CD4-positive, alpha-beta T cell treated with Interleukin-15 for 1 hour (primary cell): Measurements from ENCODE around the gene CDC7.
"Not testable (repeated sequence)": the region's sequence is repeated elsewhere in the genome, so short reads cannot be mapped to it uniquely, and the experiment has no call there.

Experiments used
- DNase-seq: peaks from one replicate; pipeline ENCODE4 v3.0.0-alpha.2; 2020

Gene CDC7

DNA sequence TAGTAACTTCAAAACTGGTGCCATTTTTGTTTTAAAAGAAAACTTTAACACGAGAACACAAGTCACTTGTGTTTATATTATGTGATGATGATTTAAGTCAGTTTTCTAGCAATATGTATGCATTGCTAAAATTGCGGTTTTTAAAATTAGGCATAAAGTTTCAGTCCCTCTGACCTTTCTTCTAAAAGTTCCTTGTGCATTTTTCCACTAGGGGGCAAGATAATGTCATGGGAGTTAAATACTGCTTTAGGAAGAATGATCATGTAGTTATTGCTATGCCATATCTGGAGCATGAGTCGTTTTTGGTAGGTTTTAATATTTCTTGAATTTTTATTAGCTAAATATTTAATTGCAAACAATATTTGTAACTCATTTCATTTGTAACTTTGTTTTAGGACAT lies 10.7 kb downstream of the CDC7 start:
- DNase-seq, result no peak

DNA sequence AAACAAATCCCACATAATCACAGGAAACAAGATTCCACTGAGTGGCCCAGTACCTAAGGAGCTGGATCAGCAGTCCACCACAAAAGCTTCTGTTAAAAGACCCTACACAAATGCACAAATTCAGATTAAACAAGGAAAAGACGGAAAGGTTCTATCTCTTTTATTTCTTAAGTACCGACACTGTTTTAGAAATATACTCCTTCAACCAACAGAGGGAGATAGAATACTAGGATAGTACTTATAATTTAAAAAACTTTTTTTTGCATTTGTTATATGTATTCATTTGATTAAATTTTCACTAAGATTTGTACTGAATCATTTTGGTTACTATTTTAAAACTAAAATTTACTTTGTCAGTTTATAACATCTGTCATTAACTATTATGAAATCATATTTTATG lies 12.5 kb downstream of the CDC7 start:
- DNase-seq, result no peak

DNA sequence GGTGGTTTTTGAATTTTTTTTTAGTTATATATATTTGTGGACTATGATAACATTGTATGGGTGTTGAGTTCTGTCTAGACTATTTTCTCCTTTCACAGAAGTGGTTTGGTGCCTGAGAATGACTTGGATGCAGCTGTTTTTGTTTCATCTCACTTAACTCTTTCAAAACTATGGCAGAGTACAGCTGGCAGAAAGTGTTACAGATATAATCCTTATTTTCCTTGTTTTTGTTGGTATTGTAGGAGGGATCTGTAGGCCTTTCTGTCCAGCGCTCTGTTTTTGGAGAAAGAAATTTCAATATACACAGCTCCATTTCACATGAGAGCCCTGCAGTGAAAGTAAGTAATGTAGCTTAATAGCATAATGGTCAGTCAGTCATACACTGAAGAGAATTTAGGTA lies 13.1 kb downstream of the CDC7 start:
- DNase-seq, result no peak

DNA sequence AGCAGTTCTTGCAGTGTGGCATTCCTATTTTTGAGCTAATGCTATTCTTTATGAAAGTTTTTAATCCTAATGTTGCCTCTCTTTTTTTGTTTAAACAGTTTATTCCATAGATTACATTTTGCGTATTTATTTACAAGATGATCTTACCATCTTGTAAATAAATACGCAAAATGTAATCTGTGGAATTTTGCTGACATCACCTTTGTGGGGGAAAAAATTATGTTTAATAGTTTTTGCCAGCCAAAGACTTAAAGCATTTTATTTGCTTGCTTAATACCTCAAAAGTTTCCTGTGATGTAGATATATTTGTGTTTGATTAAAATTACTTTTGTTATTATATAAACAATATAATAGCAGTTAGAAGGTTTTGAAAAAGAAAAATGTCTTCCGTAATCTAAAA lies 15.3 kb downstream of the CDC7 start:
- DNase-seq, result no peak

DNA sequence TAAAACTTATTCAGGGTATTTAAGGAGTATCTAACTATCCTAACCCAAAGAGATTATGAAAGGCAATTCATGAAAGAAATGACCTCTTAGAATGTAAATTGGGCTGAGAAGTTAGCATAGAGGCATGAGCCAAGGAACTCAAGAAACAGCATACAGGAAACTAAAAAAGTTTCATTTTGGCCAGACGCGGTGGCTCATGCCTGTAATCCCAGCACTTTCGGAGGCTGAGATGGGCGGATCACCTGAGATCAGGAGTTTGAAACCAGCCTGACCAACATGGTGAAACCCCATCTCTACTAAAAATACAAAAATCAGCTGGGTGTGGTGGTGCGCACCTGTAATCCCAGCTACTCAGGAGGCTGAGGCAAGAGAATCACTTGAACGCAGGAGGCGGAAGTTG lies 16.0 kb downstream of the CDC7 start:
- not testable (repeated sequence) for DNase-seq

DNA sequence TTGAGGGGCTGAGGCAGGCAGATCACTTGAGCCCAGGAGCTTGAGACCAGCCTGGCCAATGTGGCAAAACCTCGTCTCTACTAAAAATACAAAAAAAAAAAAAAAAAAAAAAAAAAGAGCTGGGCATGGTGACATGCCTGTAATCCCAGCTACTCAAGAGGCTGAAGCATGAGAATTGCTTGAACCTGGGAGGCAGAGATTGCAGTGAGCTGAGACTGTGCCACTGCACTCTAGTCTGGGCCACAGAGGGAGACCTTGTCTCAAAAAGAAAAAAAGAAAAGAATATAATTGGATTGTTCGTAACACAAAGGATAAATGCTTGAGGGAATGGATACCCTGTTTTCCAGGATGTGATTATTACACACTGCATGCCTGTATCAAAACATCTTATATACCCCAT lies 18.5 kb downstream of the CDC7 start:
- not testable (repeated sequence) for DNase-seq

DNA sequence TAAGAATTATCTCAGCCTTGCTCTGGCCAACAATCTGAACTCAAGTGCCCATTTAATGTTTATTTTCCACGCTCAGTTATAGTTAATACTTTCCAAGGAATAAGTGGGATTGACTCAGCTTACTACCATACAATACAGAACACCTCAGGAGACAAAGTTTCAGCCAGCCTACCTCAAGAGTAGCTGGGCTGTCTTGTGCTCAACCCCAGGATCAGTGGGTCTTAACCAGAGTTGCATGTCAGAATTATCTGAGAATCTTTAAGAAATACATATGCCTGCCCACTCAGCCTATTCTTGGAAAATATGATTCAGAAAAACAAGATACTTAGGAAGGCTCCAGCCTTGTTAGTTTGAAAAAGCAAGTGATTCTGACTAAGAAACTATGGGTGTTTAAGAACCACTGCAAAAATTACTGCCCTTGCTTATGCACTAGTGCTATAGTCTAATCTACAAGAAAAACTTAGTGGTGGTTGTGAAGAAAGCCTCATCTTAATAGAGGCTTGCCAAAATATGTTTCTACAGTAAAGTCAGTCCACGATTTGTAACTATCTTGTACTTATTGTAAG lies 20.4 kb downstream of the CDC7 start:
- no peak for DNase-seq

DNA sequence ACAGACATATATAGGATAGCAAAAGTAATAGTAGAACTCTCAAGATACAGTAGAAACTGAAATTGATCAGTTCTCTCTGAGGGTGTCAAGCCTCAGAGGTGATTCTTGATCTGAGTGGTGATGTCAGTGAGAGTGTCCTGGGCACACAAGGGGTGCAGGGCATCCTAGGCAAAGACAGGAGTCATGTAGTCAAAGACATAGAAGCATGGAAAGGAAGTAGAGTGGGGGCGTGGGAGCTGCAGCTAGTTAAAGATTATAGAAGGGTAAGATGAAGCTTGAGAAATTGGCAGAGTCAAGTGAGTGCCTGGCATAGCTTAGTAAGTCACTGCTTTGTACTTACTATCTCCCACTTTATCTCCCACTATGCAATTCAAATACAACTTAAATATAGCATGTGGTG lies 22.8 kb downstream of the CDC7 start:
- DNase-seq, result no peak

DNA sequence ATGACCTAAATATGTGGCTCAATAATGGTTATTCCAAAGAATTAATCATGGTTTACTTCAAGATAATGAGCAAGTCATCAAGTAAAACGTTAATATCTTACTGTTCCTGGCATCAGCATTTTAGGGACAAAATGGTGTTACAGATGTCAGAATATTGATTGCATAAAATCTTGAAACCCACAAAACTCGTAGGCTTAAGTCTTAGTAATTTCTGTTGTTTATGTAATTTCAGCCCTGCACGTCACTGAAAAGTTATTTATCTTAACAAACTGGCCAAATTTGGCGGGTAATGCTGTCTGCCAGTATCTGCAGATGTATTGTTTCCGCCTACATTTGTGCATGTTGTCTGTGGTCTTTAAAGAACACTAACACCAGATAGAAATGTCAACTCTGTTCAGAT lies 25.8 kb downstream of the CDC7 start:
- no peak for DNase-seq

DNA sequence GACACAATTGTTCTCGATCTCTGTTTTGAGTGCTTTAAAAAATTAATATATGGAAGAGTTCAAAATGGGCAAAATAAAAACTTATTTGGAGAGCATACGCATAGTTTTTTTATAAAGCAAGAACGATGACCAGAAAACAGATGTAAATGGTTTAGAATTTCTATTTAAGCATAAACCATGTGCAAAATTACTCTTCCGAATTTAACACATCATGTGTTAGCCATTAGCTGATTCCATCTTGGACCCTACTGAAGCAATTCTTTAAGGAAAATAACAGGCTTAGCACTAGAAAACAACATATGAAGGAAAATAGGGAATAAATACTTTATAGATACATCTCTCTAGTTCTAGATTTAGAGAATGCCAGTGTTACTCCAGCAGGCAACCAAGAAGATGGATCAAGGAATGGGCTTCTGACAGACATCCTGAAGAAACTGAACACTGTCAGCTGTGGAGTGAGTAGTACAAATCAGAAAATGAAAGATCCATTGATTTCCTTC lies 26.7 kb downstream of the CDC7 start:
- DNase-seq, result no peak

DNA sequence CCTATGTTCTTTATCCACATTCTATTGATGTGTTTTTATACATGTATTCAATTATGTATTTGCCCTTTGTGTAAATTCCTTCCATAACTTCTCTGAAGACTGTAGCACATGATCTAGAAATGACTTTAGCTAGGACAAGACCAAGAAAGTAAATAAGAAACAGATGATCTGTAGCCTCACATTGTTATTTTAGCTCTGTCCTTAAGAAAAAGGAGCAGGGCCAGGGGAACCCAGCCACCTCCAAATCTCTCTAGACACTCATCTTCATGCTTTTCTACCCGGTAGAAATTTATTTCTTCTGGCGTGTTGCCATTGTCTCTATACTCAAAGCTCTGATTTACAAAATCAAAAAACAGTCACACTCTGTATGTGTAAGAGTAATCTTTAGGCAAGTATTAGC lies 27.1 kb downstream of the CDC7 start:
- no peak for DNase-seq

DNA sequence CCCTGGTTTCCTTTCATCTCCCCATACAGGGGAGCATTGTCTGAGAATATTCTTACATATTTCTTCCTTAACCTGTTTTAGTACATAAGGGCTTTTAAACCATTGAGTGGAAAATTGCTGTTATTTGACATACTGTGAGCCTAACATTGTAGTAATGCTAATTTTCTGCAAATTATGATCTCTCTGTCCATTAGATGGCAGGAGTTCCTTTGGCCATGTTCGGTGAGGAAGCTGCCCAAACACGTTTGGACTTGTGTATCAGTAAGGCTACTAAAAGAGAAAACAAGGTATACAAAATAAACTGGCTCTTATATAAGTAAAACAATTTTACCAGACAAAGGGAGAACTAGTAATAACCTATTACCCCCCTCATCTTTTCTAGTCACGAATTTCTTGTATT lies 29.2 kb downstream of the CDC7 start:
- DNase-seq, result no peak

DNA sequence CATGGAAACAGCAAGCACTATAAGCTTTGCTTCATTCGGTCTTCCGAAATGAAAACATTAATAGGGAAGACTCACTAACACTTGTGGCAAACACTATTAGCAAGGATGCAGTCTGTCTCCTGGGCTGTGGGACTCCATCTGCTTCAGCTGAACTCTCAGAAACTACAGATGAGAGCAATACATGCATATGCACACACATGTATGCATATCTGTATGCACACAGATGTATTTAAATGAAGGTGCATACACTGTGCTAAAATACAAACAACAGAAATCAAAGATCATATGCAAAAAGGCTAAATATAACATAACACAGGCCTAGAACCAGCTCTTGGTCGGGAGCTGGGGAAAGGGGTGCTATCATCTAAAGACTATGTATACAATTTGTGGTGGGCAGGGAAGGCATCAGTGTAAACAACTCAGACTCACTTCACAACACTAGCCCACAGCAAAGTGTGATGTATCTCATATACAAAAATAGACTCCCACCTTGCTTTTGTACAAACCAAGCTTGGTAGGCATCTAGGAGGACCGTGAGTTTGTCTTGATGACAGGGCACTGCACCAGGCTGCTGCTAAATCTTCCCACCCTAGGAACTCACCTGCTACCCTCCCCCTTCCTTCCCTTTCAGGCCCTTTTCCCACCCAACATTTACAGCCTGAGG lies 32.8 kb downstream of the CDC7 start:
- DNase-seq, result no peak

DNA sequence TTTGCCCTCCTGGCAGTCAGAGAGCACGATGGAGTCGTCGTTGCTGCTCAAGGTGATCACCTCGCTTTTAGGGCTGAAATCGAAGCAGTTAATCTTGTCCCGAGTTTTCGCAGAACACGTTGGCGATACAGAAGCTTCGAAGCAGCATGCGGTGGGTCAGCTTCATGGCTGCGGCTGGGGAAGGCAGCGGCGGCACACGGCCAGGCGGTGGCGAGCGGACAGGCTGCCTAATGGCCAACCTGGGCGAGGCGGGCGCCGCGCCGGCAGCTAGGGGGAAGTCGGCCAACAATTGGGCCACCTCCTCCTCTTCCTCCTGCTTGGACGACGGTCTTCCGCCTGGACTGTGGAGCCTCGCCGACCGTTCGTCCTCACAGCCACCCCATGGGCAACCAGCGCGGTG lies 34.8 kb downstream of the CDC7 start:
- no peak for DNase-seq

DNA sequence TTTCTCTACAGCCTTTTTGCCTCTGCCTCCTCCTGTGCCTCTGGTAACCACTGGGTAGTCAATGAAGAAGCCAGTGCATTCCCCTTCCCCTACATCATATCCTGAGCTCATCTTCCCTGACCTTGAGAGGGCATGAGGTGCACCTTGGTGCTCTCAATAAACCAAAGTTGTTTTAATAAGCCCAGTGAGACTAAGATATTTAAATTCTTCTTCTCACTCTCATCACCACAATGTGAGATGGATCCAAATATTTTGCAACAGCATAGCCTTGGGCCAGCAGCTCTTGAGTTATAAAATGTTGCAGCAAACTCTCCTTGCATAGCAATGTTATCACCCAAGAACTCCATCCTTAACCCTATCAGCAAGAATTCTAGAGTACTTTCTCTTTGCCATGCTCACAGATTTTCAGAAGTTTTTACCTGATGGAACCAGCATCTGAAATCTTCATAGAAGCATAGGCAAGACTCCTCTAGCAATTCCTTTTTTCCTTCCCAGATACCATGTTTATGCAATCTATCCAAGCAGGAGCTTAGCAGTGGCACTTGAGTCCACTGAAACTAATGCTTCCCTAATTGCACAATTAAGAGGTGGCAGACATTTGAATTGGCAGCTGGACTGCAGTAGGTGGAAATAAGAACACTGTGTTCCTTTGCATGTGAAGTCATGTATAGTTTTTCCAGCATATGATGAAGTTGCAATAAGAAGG lies 36.8 kb downstream of the CDC7 start:
- no peak for DNase-seq

DNA sequence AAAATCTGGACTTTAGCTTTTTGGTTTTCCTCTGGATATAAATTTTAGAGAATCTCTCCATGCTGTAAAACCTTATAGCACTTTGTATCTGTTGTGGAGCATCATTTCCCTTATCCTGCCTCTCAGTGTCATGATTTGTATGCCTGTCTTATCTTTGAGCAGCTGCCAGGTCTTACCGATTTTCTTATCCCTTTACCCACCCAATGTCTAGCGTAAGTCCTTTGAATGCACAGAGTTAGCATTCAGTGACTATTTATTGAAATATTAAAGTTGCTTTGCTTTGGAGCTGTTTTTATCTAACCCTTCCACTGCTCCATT lies 37.3 kb downstream of the CDC7 start:
- DNase-seq, result no peak

DNA sequence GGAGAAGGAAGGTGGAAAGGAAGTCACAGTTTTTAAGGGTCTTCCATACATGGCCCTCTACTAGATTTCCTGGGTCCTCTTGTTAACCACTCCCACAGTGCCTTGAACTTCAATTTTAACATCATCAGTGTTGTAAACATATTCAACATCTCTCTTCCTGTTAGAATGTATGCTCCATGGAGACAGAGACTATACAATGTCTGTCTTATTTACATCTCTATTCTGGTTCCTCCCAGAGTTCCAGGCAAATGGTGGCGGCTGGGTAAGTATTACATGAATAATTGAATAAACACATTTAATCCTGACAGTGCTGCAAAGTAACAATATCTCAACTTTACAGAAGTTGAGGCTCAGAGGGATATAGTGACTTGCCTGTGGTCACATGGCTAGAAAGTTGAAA lies 40.3 kb downstream of the CDC7 start:
- DNase-seq, result no peak

DNA sequence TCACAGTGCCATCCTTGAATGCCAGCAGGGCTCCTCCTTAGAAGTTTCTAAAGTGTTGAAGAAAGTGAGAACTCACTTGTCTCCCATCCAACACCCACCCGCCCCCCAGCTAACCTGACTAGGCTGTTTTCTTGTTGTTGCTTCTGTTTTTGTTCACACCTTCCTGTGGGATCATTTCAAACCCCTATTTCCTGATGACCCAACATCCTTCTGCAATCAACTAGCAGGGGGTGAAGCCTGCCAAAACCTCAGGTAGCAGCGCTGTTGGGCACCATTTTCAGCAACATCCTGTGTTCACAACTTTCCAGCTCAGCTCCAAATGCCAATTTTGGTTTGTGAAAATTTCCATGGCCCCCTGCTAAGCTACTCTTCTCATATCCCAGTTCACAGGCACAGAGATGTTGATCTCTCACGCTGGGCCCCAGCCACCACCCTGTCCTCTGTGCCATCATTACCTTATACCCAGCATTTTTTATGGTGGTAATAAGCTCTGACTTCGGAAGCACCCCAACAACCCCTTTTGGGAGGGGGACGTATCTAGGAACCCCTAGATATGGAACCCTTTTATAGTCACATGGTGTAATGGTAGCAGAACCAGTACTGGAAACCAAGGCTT lies 41.4 kb downstream of the CDC7 start:
- DNase-seq, result no peak

DNA sequence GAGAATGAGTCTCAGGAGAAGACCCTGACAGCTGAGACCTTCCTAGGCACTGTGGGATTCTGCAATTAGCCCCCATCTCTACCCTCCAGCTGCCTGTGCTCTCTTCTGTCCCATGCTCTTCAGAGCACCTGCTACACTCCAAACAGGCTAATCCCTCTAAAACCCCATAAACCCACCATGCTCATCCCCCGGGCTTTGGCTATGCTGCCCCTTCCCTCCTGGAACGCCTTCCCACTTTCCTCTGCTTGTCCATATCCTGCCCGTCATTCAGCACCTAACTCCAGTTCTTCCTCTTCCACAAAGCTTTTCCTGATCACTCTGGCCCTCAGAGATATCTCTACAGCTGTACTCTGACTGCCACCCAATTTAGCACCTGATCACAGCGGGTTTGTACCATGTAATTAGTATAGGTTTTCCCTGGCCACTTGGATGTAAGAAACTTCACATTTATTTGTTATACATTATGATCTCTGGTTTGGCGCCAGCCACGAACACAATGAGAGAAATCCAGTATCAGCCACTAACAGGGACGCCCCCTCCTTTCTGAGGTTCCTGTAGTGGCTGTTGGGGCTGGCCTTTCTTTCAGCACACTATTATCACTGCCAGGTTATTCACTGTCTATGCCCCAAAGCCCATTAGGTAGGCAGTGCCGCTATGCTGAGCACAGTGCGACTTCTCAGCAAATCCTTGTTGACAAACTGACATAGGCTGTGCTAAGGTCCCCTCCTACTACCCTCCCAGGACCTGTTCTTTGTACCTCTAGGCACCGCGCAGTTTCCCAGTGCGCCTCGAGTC lies 45.1 kb downstream of the CDC7 start:
- DNase-seq, result no peak

DNA sequence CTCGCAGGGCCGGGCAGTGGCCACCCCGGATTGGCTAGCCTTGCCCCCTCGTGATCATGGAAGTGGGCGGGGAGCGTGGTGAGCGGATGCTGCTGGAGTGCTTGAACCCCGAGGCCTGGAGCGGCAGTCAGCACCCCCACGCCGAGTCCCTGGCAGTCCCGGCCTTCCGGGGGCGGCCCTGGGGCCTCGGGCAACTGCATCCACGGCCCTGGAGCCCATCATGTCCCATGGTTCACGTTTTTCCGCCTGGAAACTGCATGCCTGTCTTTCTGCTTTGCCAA lies 45.6 kb downstream of the CDC7 start:
- no peak for DNase-seq

DNA sequence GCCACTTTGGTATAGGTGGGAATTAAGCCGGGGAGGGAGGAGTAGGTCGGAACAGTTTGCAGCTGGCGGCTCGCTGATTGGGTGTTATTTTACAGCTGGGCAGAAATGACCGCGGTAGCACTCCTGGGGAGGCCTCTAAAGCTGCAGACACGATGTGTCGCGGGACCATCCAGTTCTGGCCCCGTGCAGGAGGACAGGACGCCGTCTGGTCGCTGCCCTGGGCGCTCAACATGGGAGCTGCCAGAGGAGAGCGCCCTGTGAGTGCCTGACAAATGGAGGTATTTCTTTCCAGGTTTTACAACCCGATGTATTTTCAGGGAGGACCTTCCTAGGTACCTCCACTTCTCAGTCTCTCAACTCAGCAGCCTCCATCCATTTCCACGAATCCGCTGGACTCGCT lies 46.2 kb downstream of the CDC7 start:
- DNase-seq, result no peak

DNA sequence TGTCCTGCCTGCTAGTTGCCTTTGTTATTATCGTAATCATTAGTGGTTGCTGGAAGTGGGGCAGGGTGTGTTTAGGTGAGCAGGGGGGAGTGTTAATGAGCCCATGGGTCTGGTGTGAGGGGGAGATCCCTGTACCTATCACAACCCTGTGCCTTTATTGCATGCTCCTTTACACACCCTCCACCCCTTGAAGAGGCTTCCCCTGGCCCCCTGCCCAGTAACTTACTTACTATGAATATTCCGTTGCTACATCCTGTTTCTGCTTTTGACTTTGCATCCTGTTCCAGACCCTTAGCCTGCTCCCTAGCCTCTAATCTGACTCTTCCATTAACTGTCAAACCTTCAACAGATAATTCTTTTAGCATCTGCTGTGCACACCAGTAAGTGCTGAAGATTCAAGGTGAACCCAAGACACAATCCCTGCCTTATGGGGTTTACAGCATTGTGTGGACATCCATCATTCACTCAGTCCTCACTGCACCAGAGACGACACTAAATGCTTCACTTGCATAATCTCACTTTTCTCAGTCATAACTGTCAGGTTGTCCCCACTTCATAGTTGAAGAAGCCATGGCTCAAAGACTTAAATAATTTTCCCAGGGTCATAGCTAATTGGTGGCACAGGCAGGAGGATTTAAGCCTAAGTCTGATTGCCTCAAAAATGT lies 47.9 kb downstream of the CDC7 start:
- no peak for DNase-seq
